Measurements from ENCODE around the gene COL27A1.
"Not testable (repeated sequence)": the region's sequence is repeated elsewhere in the genome, so short reads cannot be mapped to it uniquely, and the experiment has no call there.

The COL27A1 gene

DNA sequence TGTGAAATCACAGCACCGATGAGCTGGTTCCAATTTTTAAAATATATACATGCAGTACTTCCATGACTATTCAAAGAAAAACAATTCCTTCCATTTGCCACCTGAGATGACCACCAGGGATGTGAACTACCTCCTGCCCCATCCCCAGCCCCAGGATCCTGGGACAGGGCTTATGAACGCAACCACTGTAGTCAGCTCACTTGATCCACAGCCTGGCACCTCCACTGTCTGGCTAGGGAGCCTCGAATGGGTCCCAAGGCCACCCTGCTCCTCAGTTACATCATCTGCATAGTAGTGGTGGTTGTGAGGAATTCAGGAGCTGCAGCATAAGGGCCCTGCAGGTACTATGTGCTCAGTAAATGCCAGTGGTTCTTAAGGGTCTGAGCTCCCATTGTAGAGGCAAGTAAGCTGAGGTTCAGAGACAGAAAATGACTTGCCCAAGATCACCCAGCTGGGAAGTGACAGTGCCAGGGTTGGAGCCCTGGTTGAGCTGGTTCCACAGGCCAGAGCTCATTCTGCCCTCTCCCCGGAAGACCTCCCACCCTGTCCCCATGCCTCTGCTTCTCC is 177.2 kb downstream of the COL27A1 start:
- H3K4me1 ChIP-seq (ENCODE audit: insufficient read depth, low read length); H3K9ac ChIP-seq (ENCODE audit: low read depth, low read length); H3K9me3 ChIP-seq (ENCODE audit: control insufficient read depth, insufficient read depth, low read length); H3K36me3 ChIP-seq (ENCODE audit: insufficient read depth, low read length): not testable (repeated sequence)

DNA sequence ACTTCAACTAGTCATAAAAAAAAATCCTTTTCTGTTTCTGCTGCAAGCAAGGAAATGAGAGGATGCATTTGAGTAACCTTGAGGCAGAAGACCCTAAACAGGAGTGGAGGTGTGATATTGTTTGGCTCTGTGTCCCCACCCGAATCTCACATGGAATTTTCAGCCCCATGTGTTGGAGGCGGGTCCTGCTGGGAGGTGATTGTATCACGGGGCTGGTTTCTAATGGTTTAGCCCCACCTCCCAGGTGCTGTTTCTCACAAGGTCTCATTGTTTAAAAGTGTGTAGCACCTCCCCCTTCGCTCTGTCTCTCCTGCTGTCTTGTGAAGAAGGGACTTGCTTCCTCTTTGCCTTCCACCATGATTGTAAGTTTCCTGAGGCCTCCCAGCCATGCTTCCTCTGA is 178.4 kb downstream of the COL27A1 start:
- not testable (repeated sequence) for H3K9me3 ChIP-seq (ENCODE audit: control insufficient read depth, insufficient read depth, low read length); H3K4me1 ChIP-seq (ENCODE audit: insufficient read depth, low read length); H3K9ac ChIP-seq (ENCODE audit: low read depth, low read length); H3K36me3 ChIP-seq (ENCODE audit: insufficient read depth, low read length)

DNA sequence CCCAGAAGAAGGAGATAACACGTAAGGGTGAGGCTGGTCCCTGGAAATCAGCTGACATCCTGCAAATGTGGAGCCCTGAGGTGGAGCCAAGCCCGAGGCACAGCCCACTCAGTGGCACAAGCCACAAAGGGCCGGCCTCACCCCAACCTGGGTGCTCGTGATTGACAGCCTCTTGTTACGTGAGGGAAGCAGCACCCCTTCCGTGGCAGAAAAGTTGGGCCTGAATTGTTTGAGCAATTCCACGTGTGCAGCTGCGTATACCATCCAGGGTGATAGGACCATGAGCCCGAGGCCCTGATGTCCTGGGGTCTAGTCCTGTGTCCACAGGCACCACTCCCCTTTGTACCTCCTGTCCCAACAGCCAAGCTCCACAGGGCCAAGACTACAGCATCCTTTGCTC is 179.2 kb downstream of the COL27A1 start:
- no peaks in the 10 kb centered on the region for H3K9me3 ChIP-seq (ENCODE audit: control insufficient read depth, insufficient read depth, low read length)
- H3K4me1 ChIP-seq (ENCODE audit: insufficient read depth, low read length): no peaks in the 10 kb centered on the region
- no peak overlapping the region for H3K9ac ChIP-seq (ENCODE audit: low read depth, low read length)
- H3K36me3 ChIP-seq (ENCODE audit: insufficient read depth, low read length): peaks cover 7% of the 10 kb centered on the region; the same call in 1 of the 2 replicates

DNA sequence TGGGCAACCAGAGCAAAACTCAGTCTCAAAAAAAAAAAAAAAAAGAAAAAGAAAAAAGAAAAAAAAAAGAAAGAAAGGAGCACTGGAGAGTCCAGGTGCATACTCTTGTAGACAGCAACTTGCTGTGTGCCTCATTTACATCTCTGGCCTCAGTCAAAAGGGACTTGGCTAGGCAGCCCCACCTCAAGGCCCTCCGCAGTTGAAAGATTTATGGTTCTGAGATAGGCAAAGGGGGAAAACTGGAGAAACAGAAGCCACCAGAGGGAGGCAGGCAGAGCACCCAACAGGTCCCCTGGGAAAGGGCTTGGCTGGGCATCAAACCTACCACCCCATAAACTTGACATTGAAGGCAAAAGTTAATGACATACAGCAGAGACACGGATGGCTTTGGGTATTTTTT is 180.4 kb downstream of the COL27A1 start:
- no peak overlapping the region for H3K9ac ChIP-seq (ENCODE audit: low read depth, low read length)
- H3K4me1 ChIP-seq (ENCODE audit: insufficient read depth, low read length): no peaks in the 10 kb centered on the region
- no peaks in the 10 kb centered on the region for H3K9me3 ChIP-seq (ENCODE audit: control insufficient read depth, insufficient read depth, low read length)
- H3K36me3 ChIP-seq (ENCODE audit: insufficient read depth, low read length): peaks cover 14% of the 10 kb centered on the region; the same call in 1 of the 2 replicates

DNA sequence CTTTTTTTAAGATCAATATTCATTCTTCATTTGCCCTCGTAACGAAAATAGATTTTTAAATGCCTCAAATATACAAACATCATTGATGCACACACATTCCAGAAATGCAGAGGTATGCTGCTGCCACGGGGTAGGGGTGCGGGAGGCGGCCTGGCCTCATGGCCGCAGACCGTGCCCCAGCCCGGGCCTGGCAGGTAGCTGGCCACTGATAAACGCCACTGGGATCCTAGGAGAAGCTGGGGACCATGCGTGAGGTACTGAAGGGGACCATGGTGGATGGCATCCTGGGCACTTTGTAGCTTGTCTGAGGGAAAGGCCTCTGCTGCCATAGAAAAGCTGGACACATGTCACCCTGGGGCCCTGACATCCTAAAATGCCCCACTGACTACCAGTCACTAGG is 180.8 kb downstream of the COL27A1 start:
- no peaks in the 10 kb centered on the region for H3K4me1 ChIP-seq (ENCODE audit: insufficient read depth, low read length)
- H3K9me3 ChIP-seq (ENCODE audit: control insufficient read depth, insufficient read depth, low read length): no peaks in the 10 kb centered on the region
- H3K9ac ChIP-seq (ENCODE audit: low read depth, low read length): no peak overlapping the region
- peaks cover 16% of the 10 kb centered on the region; the same call in 1 of the 2 replicates for H3K36me3 ChIP-seq (ENCODE audit: insufficient read depth, low read length)

DNA sequence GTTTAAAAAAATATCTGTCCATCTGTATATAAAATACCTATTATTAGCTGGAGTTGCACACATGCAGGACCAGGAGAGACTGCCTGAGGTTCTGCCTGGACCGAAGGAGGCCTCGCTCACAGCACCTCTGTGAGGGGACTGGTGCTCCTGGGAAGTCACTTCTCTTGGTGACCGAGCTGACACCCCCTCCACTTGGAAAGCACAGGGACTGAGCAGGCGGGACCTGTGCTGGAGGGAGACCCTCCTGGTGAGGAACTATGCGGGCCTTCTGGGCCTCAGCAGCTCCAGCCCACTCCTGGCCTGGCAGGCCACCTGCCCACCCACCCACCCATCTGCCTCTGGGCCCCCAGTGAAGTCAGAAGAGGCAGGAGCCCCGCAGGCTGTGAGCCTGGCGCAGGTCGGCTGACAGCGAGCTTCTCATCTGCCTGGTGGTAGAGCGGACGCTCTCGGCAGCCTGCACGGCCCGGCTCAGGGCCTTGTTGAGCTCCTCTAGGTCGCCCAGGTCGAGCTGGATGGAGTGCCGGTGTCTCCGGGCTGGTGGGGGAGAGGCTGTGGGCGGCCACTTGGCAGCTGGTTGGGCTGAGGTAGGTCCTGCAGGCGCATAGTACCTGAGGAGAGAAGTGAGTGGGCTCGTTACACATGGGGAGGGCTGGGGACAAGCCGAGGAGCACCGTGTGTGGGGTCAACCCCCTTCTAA is 181.5 kb downstream of the COL27A1 start:
- no peaks in the 10 kb centered on the region for H3K9me3 ChIP-seq (ENCODE audit: control insufficient read depth, insufficient read depth, low read length)
- peaks cover 16% of the 10 kb centered on the region; the same call in 1 of the 2 replicates for H3K36me3 ChIP-seq (ENCODE audit: insufficient read depth, low read length)
- H3K9ac ChIP-seq (ENCODE audit: low read depth, low read length): no peak overlapping the region

DNA sequence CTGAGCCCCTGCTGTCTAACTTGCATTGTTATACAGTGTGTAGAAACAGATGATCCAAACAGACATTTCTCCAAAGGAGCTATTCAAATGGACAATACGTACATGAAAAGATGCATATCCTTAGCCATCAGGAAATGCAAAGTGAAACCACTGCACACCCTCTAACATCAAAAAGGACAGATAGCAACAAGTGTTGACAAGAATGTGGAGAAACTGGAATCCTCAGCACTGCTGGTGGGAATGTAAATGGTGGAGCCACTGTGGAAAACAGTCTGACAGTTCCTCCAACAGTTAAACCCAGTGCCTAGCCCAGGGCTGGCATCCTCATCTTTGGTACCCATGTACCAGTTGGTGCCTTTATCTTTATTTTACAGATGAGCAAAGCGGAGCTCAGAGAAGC is 182.8 kb downstream of the COL27A1 start:
- no peaks in the 10 kb centered on the region for H3K4me1 ChIP-seq (ENCODE audit: insufficient read depth, low read length)
- H3K36me3 ChIP-seq (ENCODE audit: insufficient read depth, low read length): peaks cover 21% of the 10 kb centered on the region; the same call in 1 of the 2 replicates
- H3K9ac ChIP-seq (ENCODE audit: low read depth, low read length): no peak overlapping the region
- H3K9me3 ChIP-seq (ENCODE audit: control insufficient read depth, insufficient read depth, low read length): no peaks in the 10 kb centered on the region

More for the DNA sequence above, 181.5 kb downstream of the COL27A1 start:
- no peaks in the 10 kb centered on the region for H3K4me1 ChIP-seq (ENCODE audit: insufficient read depth, low read length)

DNA sequence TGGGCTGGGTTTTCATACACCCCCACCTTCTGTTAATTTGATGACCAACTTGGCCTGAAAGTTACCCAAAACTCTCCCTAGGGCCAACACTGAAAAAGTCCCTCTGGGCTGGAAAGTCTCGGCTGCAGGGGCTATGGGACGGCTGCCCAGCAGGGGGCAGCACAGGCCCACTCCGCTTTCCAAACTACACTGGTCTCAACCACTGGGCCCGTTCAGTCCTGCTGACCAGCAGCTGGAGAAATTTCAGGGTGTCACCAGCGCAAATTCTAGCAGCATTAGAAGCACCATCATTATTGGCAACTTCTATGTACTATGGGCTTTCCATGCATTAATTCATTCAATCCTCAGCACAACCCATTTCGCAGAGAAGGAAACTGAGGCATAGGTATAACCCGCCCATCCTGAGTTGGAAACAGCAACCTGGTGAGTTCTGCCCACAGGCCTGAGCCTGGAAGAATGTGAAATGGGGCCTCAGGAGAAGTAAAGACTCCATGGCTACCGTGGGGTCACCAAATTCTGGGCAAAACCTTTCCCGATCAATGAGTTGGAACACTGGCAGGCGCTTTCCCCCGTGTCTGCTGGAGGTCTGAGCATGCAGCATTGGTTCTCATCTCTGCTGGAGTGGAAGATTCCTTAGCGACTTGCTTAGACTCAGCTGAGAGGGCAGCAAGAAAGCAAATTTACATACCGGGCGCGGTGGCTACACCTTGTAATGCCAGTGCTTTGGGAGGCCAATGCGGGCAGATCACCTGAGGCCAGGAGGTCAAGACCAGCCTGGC is 184.0 kb downstream of the COL27A1 start:
- peaks cover 30% of the 10 kb centered on the region for H3K36me3 ChIP-seq (ENCODE audit: insufficient read depth, low read length)
- H3K9me3 ChIP-seq (ENCODE audit: control insufficient read depth, insufficient read depth, low read length): no peaks in the 10 kb centered on the region
- no peak overlapping the region for H3K9ac ChIP-seq (ENCODE audit: low read depth, low read length)
- H3K4me1 ChIP-seq (ENCODE audit: insufficient read depth, low read length): no peaks in the 10 kb centered on the region

DNA sequence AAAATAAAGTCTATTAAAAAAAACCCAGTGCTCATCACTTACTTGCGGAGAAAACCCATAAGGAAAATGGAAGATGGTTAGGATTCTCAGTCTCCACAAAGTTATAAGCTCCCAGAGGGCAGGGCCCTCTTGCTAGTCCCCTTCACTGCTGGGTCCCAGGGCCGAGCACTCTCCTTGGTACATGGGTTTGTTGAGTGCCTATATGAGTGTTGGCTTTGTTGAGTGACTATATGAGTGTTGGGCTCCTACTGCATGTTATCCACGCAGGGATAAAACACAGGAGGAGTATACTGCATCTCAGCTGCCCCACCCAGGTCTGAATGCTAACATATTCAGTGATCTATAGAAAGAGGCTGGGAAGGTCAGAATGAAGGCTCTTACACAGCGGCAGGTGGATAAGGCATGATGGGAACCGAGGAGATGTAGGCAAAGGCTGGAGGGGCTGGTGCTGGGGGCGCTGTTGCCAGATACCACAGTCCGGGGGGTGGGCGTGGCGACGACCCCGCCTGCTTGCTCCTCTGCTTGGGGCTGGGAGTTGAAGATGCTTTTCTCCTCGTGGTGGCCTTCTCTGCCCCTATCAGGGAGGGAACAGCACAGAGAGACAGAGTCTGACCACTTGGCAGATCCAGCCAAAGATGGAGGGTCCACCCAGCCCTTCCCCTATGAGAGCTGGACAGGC is 186.0 kb downstream of the COL27A1 start:
- H3K36me3 ChIP-seq (ENCODE audit: insufficient read depth, low read length): peaks cover 31% of the 10 kb centered on the region
- H3K9me3 ChIP-seq (ENCODE audit: control insufficient read depth, insufficient read depth, low read length): no peaks in the 10 kb centered on the region
- H3K4me1 ChIP-seq (ENCODE audit: insufficient read depth, low read length): no peaks in the 10 kb centered on the region
- no peak overlapping the region for H3K9ac ChIP-seq (ENCODE audit: low read depth, low read length)

DNA sequence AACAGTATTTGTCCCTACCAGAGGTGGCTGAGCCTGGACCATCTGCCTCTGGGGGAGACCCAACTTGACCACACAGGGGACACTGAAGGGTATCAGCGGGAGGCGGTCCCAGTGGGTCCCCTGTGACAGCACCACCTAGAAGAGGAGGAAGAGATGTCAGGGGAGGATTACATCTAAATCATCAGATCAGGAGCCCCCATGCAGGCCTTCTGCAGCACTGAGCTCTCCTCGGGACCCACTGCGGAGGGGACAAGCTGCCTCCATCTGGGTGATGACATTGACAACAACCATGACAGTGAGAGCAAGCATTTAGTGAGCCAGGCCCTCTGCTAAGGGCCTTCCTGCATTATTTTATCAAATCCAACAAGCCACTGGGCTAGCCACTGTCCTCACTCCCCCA is 186.7 kb downstream of the COL27A1 start:
- H3K9ac ChIP-seq (ENCODE audit: low read depth, low read length): no peak overlapping the region
- H3K36me3 ChIP-seq (ENCODE audit: insufficient read depth, low read length): peaks cover 38% of the 10 kb centered on the region
- no peaks in the 10 kb centered on the region for H3K4me1 ChIP-seq (ENCODE audit: insufficient read depth, low read length)
- H3K9me3 ChIP-seq (ENCODE audit: control insufficient read depth, insufficient read depth, low read length): no peaks in the 10 kb centered on the region

DNA sequence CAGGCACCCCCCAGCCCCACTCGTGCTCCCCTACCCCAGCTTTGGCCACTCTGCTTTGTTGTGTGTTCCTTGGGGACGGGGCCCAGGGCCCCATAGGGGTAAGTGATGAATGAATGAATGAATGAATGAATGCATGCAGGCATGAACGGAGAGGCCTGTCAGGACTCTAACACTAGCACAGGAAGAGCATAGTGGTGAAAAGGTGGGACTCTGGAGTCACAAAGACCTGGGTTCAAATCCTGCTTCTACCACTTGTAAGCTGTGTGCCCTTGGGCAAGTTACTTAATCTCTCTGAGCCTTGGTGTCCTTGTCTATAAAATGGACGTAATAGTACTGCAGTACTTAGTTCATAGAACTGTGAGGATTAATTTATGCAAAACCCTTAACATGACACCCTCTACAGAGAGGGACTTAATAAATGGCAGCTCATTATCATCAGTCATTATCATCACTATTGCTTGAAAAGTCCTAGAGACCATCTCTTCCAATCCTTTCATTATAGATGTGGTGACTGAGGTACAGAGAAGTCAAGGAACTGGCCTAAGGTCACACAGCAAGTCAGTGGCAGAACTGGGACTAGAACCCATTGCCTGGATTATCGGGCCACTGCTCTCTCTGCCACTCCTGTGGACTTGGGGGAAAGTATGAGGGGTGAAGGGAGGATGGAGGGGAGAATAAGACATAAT is 187.6 kb downstream of the COL27A1 start:
- Histone ChIP-seq H3K4me1 (ENCODE audit: insufficient read depth, low read length) (no peaks in the 10 kb centered on the region), H3K9ac (ENCODE audit: low read depth, low read length) (no peak overlapping the region), H3K36me3 (ENCODE audit: insufficient read depth, low read length) (peaks cover 44% of the 10 kb centered on the region), H3K9me3 (ENCODE audit: control insufficient read depth, insufficient read depth, low read length) (no peaks in the 10 kb centered on the region)

DNA sequence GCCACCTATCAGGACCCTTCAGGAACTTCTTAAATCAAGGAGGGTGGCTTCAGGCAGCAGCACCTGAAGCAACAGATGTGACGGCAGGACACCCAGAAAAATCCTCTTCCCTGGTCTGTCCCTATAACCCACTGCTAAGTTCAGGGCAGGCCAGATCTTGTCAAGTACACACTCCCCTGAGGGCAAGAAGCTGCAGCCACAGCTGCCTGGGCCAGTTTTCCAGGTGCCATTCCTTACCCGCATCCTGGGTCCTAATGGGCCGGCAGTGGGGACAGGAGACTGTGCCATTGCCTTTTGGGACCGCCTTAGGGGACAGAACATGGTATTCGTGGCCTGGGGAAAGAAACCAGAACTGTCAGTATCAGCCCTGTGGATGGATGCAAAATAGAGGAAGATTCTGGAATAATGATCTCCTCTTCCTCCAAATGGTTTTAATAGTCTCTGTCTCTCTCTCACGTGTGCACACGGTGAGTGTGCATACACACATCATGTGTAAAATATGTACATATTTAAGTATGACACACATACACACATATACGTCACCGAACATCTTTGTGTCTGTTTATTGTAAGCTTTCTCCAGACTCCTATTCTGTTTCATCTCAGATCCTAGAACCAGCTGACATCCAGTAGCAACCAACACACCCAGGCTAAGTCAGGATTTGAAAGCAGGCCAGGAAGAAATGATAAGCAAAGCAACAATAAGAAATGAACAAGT is 188.3 kb downstream of the COL27A1 start:
- Histone ChIP-seq H3K4me1 (ENCODE audit: insufficient read depth, low read length) (peaks cover 5% of the 10 kb centered on the region; the same call in 1 of the 2 replicates), H3K9me3 (ENCODE audit: control insufficient read depth, insufficient read depth, low read length) (no peaks in the 10 kb centered on the region), H3K9ac (ENCODE audit: low read depth, low read length) (no peak overlapping the region), H3K36me3 (ENCODE audit: insufficient read depth, low read length) (peaks cover 51% of the 10 kb centered on the region)

DNA sequence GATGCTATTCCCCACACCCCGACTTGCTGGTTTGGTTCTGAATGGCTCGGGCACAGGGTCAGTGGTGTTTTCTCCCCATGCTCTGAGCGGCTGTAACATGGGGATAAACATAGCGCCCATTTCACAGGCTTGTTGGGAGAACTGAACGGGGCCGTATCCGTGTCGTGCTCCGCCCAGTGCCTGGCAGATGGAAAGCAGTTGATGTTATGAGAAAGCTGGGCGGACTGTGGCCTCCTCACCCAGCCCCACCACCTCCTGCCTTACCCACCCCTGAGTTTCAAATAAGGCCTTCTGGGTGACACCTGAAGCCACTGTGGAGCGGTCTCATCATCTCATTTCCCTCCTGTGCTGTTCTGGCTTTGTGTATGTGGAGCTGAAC is 188.8 kb downstream of the COL27A1 start:
- H3K36me3 ChIP-seq (ENCODE audit: insufficient read depth, low read length): peaks cover 51% of the 10 kb centered on the region
- H3K4me1 ChIP-seq (ENCODE audit: insufficient read depth, low read length): peaks cover 7% of the 10 kb centered on the region; the same call in 1 of the 2 replicates
- no peak overlapping the region for H3K9ac ChIP-seq (ENCODE audit: low read depth, low read length)
- no peaks in the 10 kb centered on the region for H3K9me3 ChIP-seq (ENCODE audit: control insufficient read depth, insufficient read depth, low read length)

Measured in ES-I3 (cell line).